Kidney (tissue), 14 donors: ENCODE data around the gene HDAC9. TPM values are rescaled to one million over a fixed set of nuclear protein-coding genes. Genes with fewer than 3 reads are reported as not detected.

Experiments
- DNase-seq, 5 donors: peaks; one replicate each; pipeline ENCODE4 v3.0.0-alpha.2; 2013 to 2020
- FAIRE-seq: peaks from 2 replicates; lab custom pipeline; 2012; peaks lifted over from hg19 to GRCh38; lab: Jason Lieb, UNC
- H3K27ac ChIP-seq, 2 donors: one replicate each; pipeline ENCODE4 v1.7.0; 2013; ENCODE audit warnings: low read depth in 2 of 2, low read length in 2 of 2, inconsistent platforms in 1 of 2
- H3K27me3 ChIP-seq: one replicate; pipeline ENCODE4 v1.7.1; 2013; ENCODE audit warnings: low read length, inconsistent platforms; ENCODE audit not compliant: control insufficient read depth, insufficient read depth
- H3K36me3 ChIP-seq, 3 donors: one replicate each; pipeline versions ENCODE4 v1.7.0 to v1.7.1; 2013; ENCODE audit warnings: low read length in 3 of 3, control low read depth in 1 of 3, inconsistent platforms in 1 of 3; ENCODE audit not compliant: insufficient read depth in 3 of 3, control insufficient read depth in 2 of 3
- H3K4me1 ChIP-seq, 3 donors: one replicate each; pipeline versions ENCODE4 v1.7.0 to v1.7.1; 2013; ENCODE audit warnings: low read length in 3 of 3, inconsistent platforms in 1 of 3, low read depth in 1 of 3; ENCODE audit not compliant: control insufficient read depth in 2 of 3, insufficient read depth in 2 of 3
- H3K4me3 ChIP-seq, 3 donors: one replicate each; pipeline versions ENCODE4 v1.7.0 to v1.8.1; 2013; ENCODE audit warnings: low read length in 3 of 3, control low read depth in 1 of 3, inconsistent platforms in 1 of 3
- H3K9ac ChIP-seq, 3 donors: one replicate each; pipeline versions ENCODE4 v1.7.0 to v1.7.1; 2013; ENCODE audit warnings: low read length in 3 of 3, control low read depth in 1 of 3, inconsistent platforms in 1 of 3
- H3K9me3 ChIP-seq, 3 donors: one replicate each; pipeline versions ENCODE4 v1.7.0 to v1.7.1; 2013; ENCODE audit warnings: low read length in 3 of 3, control low read depth in 1 of 3, inconsistent platforms in 1 of 3; ENCODE audit not compliant: control insufficient read depth in 2 of 3, insufficient read depth in 1 of 3
- CTCF ChIP-seq: IDR thresholded peaks from 3 replicates; pipeline ENCODE4 v1.5.1; 2012; ENCODE audit warnings: mild to moderate bottlenecking, moderate library complexity, borderline replicate concordance; ENCODE audit not compliant: insufficient read depth; ENCODE audit errors: extremely low read depth
- intact Hi-C: fragments of 100-400 bp; cut with DNase I; formaldehyde crosslinking; loops from one replicate; pipeline ENCODE4 v1.11.1; 2022
- polyA plus RNA-seq: library from polyadenylated mRNA; stranded (reverse); fragments of 350-450 nt; fragmentation: Illumina TruSeq; extraction: RNeasy Lipid Tissue Mini Kit (QIAGEN cat#74804); gene quantifications from one replicate; pipeline ENCODE4 v1.2.3, GENCODE V29; 2014; ENCODE audit warnings: low read depth, low replicate concordance; ENCODE audit not compliant: insufficient read depth
- total RNA-seq: library from RNA; stranded (reverse); fragmentation: NEBNext Ultra II Directional; extraction: Animal tissue kit (Norgen Biotek cat#: 25700); gene quantifications from one replicate; pipeline ENCODE4 v1.2.1, GENCODE V29; 2021
- donor health status: control.
- donor health status: control.
- donor health status: control.
- donor health status: control.
- donor health status: control.
- donor health status: DM: yes; HTN: yes; CAD: no.
- donor health status: Normal renal cell carcinoma (clear cell type).

The HDAC9 gene
- total and polyA plus RNA-seq, 2 donors from 2014 or later = 2.1 to 22.1 TPM

GRCh38 chr7:18940593-18941134 is 445.1 kb downstream of the HDAC9 start:
- H3K9ac ChIP-seq = no peak overlapping the region
- FAIRE-seq (no peak), DNase-seq (no peak)
- H3K36me3 ChIP-seq = no peaks in the 10 kb centered on the region
- no peak overlapping the region for H3K4me3 ChIP-seq
- no peak overlapping the region for H3K27ac ChIP-seq
- H3K9me3 ChIP-seq = no peaks in the 10 kb centered on the region
- H3K4me1 ChIP-seq = no peaks in the 10 kb centered on the region
- no peaks in the 10 kb centered on the region for H3K27me3 ChIP-seq
- TF ChIP-seq CTCF = no peak
- intact Hi-C loops = no loop called here

GRCh38 chr7:18941207-18941606 is 445.7 kb downstream of the HDAC9 start:
- FAIRE-seq (no peak), DNase-seq (no peak)
- no peak overlapping the region for H3K9ac ChIP-seq
- H3K4me3 ChIP-seq = no peak overlapping the region
- H3K36me3 ChIP-seq = no peaks in the 10 kb centered on the region
- H3K27me3 ChIP-seq = no peaks in the 10 kb centered on the region
- no peaks in the 10 kb centered on the region for H3K4me1 ChIP-seq
- intact Hi-C loops = no loop called here
- H3K9me3 ChIP-seq = no peaks in the 10 kb centered on the region
- no peak for TF ChIP-seq CTCF
- no peak overlapping the region for H3K27ac ChIP-seq

GRCh38 chr7:18948521-18948920 is 453.0 kb downstream of the HDAC9 start:
- Histone ChIP-seq H3K27ac (no peak overlapping the region), H3K4me1 (no peaks in the 10 kb centered on the region), H3K9me3 (no peaks in the 10 kb centered on the region), H3K36me3 (no peaks in the 10 kb centered on the region), H3K27me3 (no peaks in the 10 kb centered on the region), H3K9ac (no peak overlapping the region), H3K4me3 (no peak overlapping the region)
- FAIRE-seq = no peak
- no peak for TF ChIP-seq CTCF
- intact Hi-C loops = no loop called here
- DNase-seq = no peak

- H3K27ac ChIP-seq = no peak overlapping the region
- FAIRE-seq (no peak), DNase-seq (no peak)
- H3K4me1 ChIP-seq = no peaks in the 10 kb centered on the region
- H3K27me3 ChIP-seq = no peaks in the 10 kb centered on the region
- H3K9ac ChIP-seq = no peak overlapping the region
- H3K4me3 ChIP-seq = no peak overlapping the region
- intact Hi-C loops = no loop called here
- H3K9me3 ChIP-seq = no peaks in the 10 kb centered on the region
- TF ChIP-seq CTCF = no peak
- H3K36me3 ChIP-seq = no peaks in the 10 kb centered on the region
These were observed 457.3 kb downstream of the HDAC9 start for GRCh38 chr7:18952846-18953245.
